K562 (cell line): ENCODE data around the gene GJB4. TPM values are rescaled to one million over a fixed set of nuclear protein-coding genes. Genes with fewer than 3 reads are reported as not detected.

Experiments
- ATAC-seq: fragments of 200-7000 bp; cut with Tn5 transposase; 3 replicates; pipeline ENCODE4 v1.9.1; 2020; ENCODE audit warnings: moderate library complexity
- BruUV-seq: library from RNA; stranded (reverse); fragments of 400-500 nt; replicated peaks from 2 replicates; lab custom pipeline; 2021; lab: Mats Ljungman, UMichigan
- CTCF ChIA-PET: fragments of 300-600 bp; formaldehyde crosslinking; extraction: SDS; loops from one replicate; lab custom pipeline; 2021; ENCODE audit warnings: low intra/inter-chr PET ratio; lab: Yijun Ruan, JAX
- POLR2A ChIA-PET: fragments of 300-600, 350-650 bp; sonication (Branson Sonifier 250); formaldehyde crosslinking; extraction: SDS; loops from one replicate; lab custom pipeline; 2021; ENCODE audit warnings: antibody characterized with exemption, inconsistent platforms; lab: Yijun Ruan, JAX
- DNase-seq, 4 experiments: peaks; one replicate each; pipeline versions ENCODE4 v3.0.0 to v3.0.0-alpha.2; 2011 to 2018; ENCODE audit warnings: low spot score in 3 of 4, mixed read lengths in 3 of 4; ENCODE audit errors: extremely low read depth in 1 of 4
- FAIRE-seq: peaks from 2 replicates; lab custom pipeline; 2011; peaks lifted over from hg19 to GRCh38; lab: Jason Lieb, UNC
- H2AFZ ChIP-seq: 2 replicates; pipeline ENCODE4 v1.6.0; 2011; ENCODE audit warnings: low read depth, low read length, control low read depth, inconsistent platforms
- H3K27ac ChIP-seq: fragments of 200-600 bp; 3 replicates; pipeline ENCODE4 v1.8.0; 2011; ENCODE audit warnings: low read depth, mild to moderate bottlenecking, control low read depth, inconsistent platforms, low read length, moderate library complexity, mixed read lengths; ENCODE audit errors: extremely low read depth
- H3K27me3 ChIP-seq, 2 experiments: fragments of 300-600 bp in 1 of 2; 2 replicates in 1 of 2; 3 replicates in 1 of 2; pipeline versions ENCODE4 v1.6.0 to v1.8.0; 2011; ENCODE audit warnings: inconsistent platforms in 2 of 2, low read length in 2 of 2, mild to moderate bottlenecking in 1 of 2, mixed read lengths in 1 of 2, moderate library complexity in 1 of 2; ENCODE audit not compliant: control insufficient read depth in 2 of 2, insufficient read depth in 2 of 2
- H3K36me3 ChIP-seq: fragments of 300-600 bp; 3 replicates; pipeline ENCODE4 v1.8.0; 2011; ENCODE audit warnings: mild to moderate bottlenecking, low read length, inconsistent platforms; ENCODE audit not compliant: control insufficient read depth, insufficient read depth
- H3K4me1 ChIP-seq, 2 experiments: fragments of 200-600 bp in 1 of 2; replicated peaks in 1 of 2; 2 replicates in 1 of 2; 3 replicates in 1 of 2; pipeline versions ENCODE4 v1.5.1 to v1.8.0; 2011; ENCODE audit warnings: inconsistent platforms in 2 of 2, low read length in 2 of 2, mild to moderate bottlenecking in 1 of 2, mixed read lengths in 1 of 2, moderate library complexity in 1 of 2; ENCODE audit not compliant: control insufficient read depth in 2 of 2, insufficient read depth in 2 of 2
- H3K4me2 ChIP-seq: 2 replicates; pipeline ENCODE4 v1.6.1; 2011; ENCODE audit warnings: low read length, control low read depth, inconsistent platforms, mixed read lengths; ENCODE audit not compliant: insufficient read depth
- H3K4me3 ChIP-seq: fragments of 200-600 bp; sonication (generic), shearing (Covaris generic); 2 replicates; pipeline ENCODE4 v1.5.1; 2016; ENCODE audit warnings: control low read depth, inconsistent platforms
- H3K79me2 ChIP-seq: fragments of 200-600 bp; 3 replicates; pipeline ENCODE4 v1.8.0; 2011; ENCODE audit warnings: low read length, inconsistent platforms; ENCODE audit not compliant: control insufficient read depth, insufficient read depth
- H3K9ac ChIP-seq, 2 experiments: 2 replicates each; pipeline versions ENCODE4 v1.6.0 to v1.6.1; 2011; ENCODE audit warnings: low read depth in 2 of 2, low read length in 2 of 2, control low read depth in 1 of 2, inconsistent platforms in 1 of 2, mild to moderate bottlenecking in 1 of 2, mixed read lengths in 1 of 2; ENCODE audit not compliant: insufficient read depth in 1 of 2
- H3K9me1 ChIP-seq: one replicate; pipeline ENCODE4 v1.6.0; 2011; ENCODE audit warnings: inconsistent platforms, mild to moderate bottlenecking, low read length, moderate library complexity; ENCODE audit not compliant: control insufficient read depth, insufficient read depth
- H3K9me3 ChIP-seq: replicated peaks from 2 replicates; pipeline ENCODE4 v1.5.1; 2011; ENCODE audit warnings: low read depth, low read length, inconsistent platforms; ENCODE audit not compliant: control insufficient read depth, insufficient read depth
- H4K20me1 ChIP-seq: replicated peaks from 2 replicates; pipeline ENCODE4 v1.6.1; 2011; ENCODE audit warnings: low read length, inconsistent platforms, mixed read lengths; ENCODE audit not compliant: control insufficient read depth, insufficient read depth
- ARHGAP35 ChIP-seq: fragments of 450-650 bp; IDR thresholded peaks from 2 replicates; pipeline ENCODE4 v1.6.1; 2018; ENCODE audit not compliant: partially characterized antibody
- CBX3 ChIP-seq, 2 experiments: IDR thresholded peaks; 1 replicate in 1 of 2; 2 replicates in 1 of 2; pipeline ENCODE4 v1.6.1; 2012; ENCODE audit warnings: inconsistent platforms in 2 of 2, low read length in 2 of 2, borderline replicate concordance in 1 of 2, control low read depth in 1 of 2
- GABPB1 ChIP-seq: sonication (generic); formaldehyde crosslinking; IDR thresholded peaks from 2 replicates; pipeline ENCODE4 v1.8.0; 2022; ENCODE audit warnings: mild to moderate bottlenecking, missing genetic modification reagents
- JUND ChIP-seq, 2 experiments: IDR thresholded peaks; 2 replicates in 1 of 2; 3 replicates in 1 of 2; pipeline ENCODE4 v1.6.1; 2011; ENCODE audit warnings: borderline replicate concordance in 2 of 2, low read depth in 2 of 2, low read length in 2 of 2, improper control_type of control experiment in 1 of 2, missing biosample characterization in 1 of 2, missing genetic modification characterization in 1 of 2, missing genetic modification reagents in 1 of 2
- REST ChIP-seq, 2 experiments: fragments of 450-650 bp; formaldehyde crosslinking in 1 of 2; IDR thresholded peaks; 2 replicates each; pipeline versions ENCODE4 v1.4.0 to v1.6.1; 2014 to 2020; ENCODE audit warnings: mild to moderate bottlenecking in 2 of 2, borderline replicate concordance in 1 of 2, low read depth in 1 of 2
- UBTF ChIP-seq, 2 experiments: IDR thresholded peaks; 2 replicates each; pipeline ENCODE4 v1.6.1; 2012; ENCODE audit warnings: improper control_type of control experiment in 2 of 2, low read depth in 2 of 2, low read length in 2 of 2, borderline replicate concordance in 1 of 2
- WGBS: fragments of 100-300 bp; shearing (Covaris generic); methylation state at CpG from one replicate; pipeline ENCODE4 v1.1.6; 2016; ENCODE audit warnings: low coverage, mixed read lengths; ENCODE audit not compliant: insufficient coverage; ENCODE audit errors: missing lambda C conversion rate; 5-methylcytosine and 5-hydroxymethylcytosine counted together
- in situ Hi-C: fragments of 300-500 bp; cut with MboI; formaldehyde crosslinking; loops from 4 replicates; pipeline ENCODE4 v1.15.0; 2018; ENCODE audit warnings: inconsistent platforms, mixed read lengths
- intact Hi-C: fragments of 100-400 bp; cut with micrococcal nuclease; formaldehyde crosslinking; loops from 2 replicates; pipeline ENCODE4 v1.14.2; 2022
- polyA plus RNA-seq, 8 experiments: library from polyadenylated mRNA; depleted of rRNA in 4 of 8; stranded (reverse) in 5 of 8; unstranded in 3 of 8; fragments of >200 nt; fragmentation: Nextera tagmentation in 2 of 8; fragmentation: Illumina TruSeq in 1 of 8; extraction: Ambion mirVana in 2 of 8; extraction: Trizol in 1 of 8; gene quantifications; 2 replicates each; pipeline versions ENCODE4 v1.2.1 to v1.2.3, GENCODE V29; 2011 to 2014; ENCODE audit warnings: inconsistent platforms in 1 of 8, missing spikeins in 1 of 8
- total RNA-seq, 7 experiments: library from RNA; depleted of rRNA in 6 of 7; stranded (reverse); fragments of >200 nt in 6 of 7; fragmentation: Illumina TruSeq in 2 of 7; extraction: Trizol in 2 of 7; gene quantifications; 2 replicates each; pipeline versions ENCODE4 v1.2.1 to v1.2.3, GENCODE V29; 2011 to 2021; ENCODE audit warnings: low replicate concordance in 1 of 7

GJB4 gene
- total and polyA plus RNA-seq, 9 of the 15 experiments (the other 6 are each of a cell fraction or from before 2014, with no cell fraction given), result 0.03 TPM; not detected in 8

- H3K4me1 ChIP-seq, result peaks cover 0 to 5% of the 10 kb centered on the region in 2 experiments; a peak in 1 of 5 replicates
- no peak overlapping the region for H3K4me2 ChIP-seq
- 3% methylated on average over 9 of the region's 9 CpGs for WGBS
- no peak overlapping the region for H3K4me3 ChIP-seq
- intact Hi-C loops, result loop anchor here (1.0 to 5.0 kb wide), 2 partner anchors 65 to 655 kb away; no protein-coding TSS in a partner anchor
- no peak overlapping the region for H3K9ac ChIP-seq
- peak; percentile 92 for FAIRE-seq
- peak; percentile 59 to 74 (median 62) for DNase-seq
- H3K79me2 ChIP-seq, result no peaks in the 10 kb centered on the region
- ATAC-seq, result peak; percentile 86
- H2AFZ ChIP-seq, result no peak overlapping the region
- H3K27me3 ChIP-seq, result peaks cover 15 to 72% of the 10 kb centered on the region in 2 experiments; a peak in 4 of 5 replicates
- in situ Hi-C loops, result loop anchor here (5.0 kb wide), 1 partner anchor 60 kb away; no protein-coding TSS in a partner anchor
- CTCF ChIA-PET, result interaction anchor here (0.6 to 3.9 kb wide), 5 partner anchors 61 to 1357 kb away, joined by 3 to 45 read pairs (median 4); partner anchors contain the start of gene PHC2
- POLR2A ChIA-PET, result interaction anchor here (0.5 kb wide), 1 partner anchor 401 kb away, joined by 3 read pairs; no protein-coding TSS in a partner anchor
- no peaks in the 10 kb centered on the region for H3K9me3 ChIP-seq
- no TSS peak for BruUV-seq
- no peaks in the 10 kb centered on the region for H3K36me3 ChIP-seq
- peaks cover 5% of the 10 kb centered on the region; the same call in 1 of the 2 replicates for H4K20me1 ChIP-seq
- H3K27ac ChIP-seq, result no peak overlapping the region
- H3K9me1 ChIP-seq, result peaks cover 4% of the 10 kb centered on the region
- TF ChIP-seq JUND (IDR thresholded peaks at IDR 0.05; ENCODE audit: borderline replicate concordance, low read depth, low read length) (peak; percentile 16; the same call in 1 of the 2 replicates), JUND (tag; IDR thresholded peaks at IDR 0.05; ENCODE audit: borderline replicate concordance, low read depth, low read length) (no peak), ARHGAP35 (no peak), UBTF (IDR thresholded peaks at IDR 0.05; ENCODE audit: borderline replicate concordance in 1 of 2, low read depth in 2 of 2, low read length in 2 of 2) (0 out of 4 replicates have a peak, but pooled peaks of 1 of the 2 experiments have one; percentile 39), REST (IDR thresholded peaks at IDR 0.05; ENCODE audit: borderline replicate concordance) (peak; percentile 75), REST (CRISPR knock-in tag; IDR thresholded peaks at IDR 0.05; ENCODE audit: low read depth) (no peak), GABPB1 (CRISPR knock-in tag) (no peak), CBX3 (IDR thresholded peaks at IDR 0.05; ENCODE audit: borderline replicate concordance in 1 of 2, low read length in 2 of 2) (no peak)
Observed at GRCh38 chr1:34787461-34788420, 28.2 kb downstream of the GJB4 start.
